ENCODE measurements around the gene CDH13.

Gene CDH13

DNA sequence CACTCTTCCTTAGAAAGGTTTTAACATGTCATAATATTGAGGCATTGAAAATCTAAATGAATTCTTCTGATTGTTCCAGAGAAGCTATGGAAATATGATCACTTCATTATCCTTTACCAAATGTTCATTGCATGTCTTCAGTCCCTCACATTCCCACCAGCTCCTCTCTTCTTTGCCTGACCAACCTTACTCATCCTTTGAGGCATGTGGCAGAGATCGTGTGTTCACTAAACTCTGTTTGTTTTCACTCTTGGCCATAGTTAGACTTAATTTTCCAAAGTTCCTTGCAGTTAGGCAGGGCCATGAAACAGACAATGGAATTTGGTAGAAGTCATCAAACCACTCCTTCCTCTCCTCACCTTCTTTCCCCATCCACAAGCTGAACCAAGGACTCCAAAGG, 914.5 kb downstream of the CDH13 start:
- DNase-seq (ENCODE audit: low read depth, low spot score): no peak
- Histone ChIP-seq H3K36me3 (ENCODE audit: insufficient read depth, low read length) (no peaks in the 10 kb centered on the region), H3K4me3 (no peak overlapping the region), H3K27ac (no peak overlapping the region), H3K9ac (ENCODE audit: insufficient read length) (no peak overlapping the region), H3K9me3 (ENCODE audit: low read depth, low read length) (no peaks in the 10 kb centered on the region)
- TF ChIP-seq POLR2AphosphoS5 (IDR thresholded peaks at IDR 0.05; ENCODE audit: borderline replicate concordance, low read depth, low read length): no peak
- TF ChIP-seq FOXP2 (optimal IDR thresholded peaks at IDR 0.05; ENCODE audit: control extremely low read depth, extremely low read length, insufficient read depth): no peak
- TF ChIP-seq EZH2 (IDR thresholded peaks at IDR 0.05): no peak

GRCh38 chr16:83542491-83542890, 915.7 kb downstream of the CDH13 start:
- H3K27ac ChIP-seq: no peak overlapping the region
- no peak for TF ChIP-seq FOXP2 (optimal IDR thresholded peaks at IDR 0.05; ENCODE audit: control extremely low read depth, extremely low read length, insufficient read depth)
- no peak for TF ChIP-seq EZH2 (IDR thresholded peaks at IDR 0.05)
- TF ChIP-seq POLR2AphosphoS5 (IDR thresholded peaks at IDR 0.05; ENCODE audit: borderline replicate concordance, low read depth, low read length): no peak
- no peaks in the 10 kb centered on the region for H3K9me3 ChIP-seq (ENCODE audit: low read depth, low read length)

GRCh38 chr16:83549316-83550182, 922.8 kb downstream of the CDH13 start:
- no peak for TF ChIP-seq POLR2AphosphoS5 (IDR thresholded peaks at IDR 0.05; ENCODE audit: borderline replicate concordance, low read depth, low read length)
- Histone ChIP-seq H3K4me3 (no peak overlapping the region), H3K27ac (no peak overlapping the region), H3K9ac (ENCODE audit: insufficient read length) (no peak overlapping the region), H3K9me3 (ENCODE audit: low read depth, low read length) (no peaks in the 10 kb centered on the region), H3K36me3 (ENCODE audit: insufficient read depth, low read length) (no peaks in the 10 kb centered on the region)
- DNase-seq (ENCODE audit: low read depth, low spot score): no peak

More at GRCh38 chr16:83542491-83542890, 915.7 kb downstream of the CDH13 start:
- no peak for DNase-seq (ENCODE audit: low read depth, low spot score)
- no peaks in the 10 kb centered on the region for H3K36me3 ChIP-seq (ENCODE audit: insufficient read depth, low read length)
- no peak overlapping the region for H3K9ac ChIP-seq (ENCODE audit: insufficient read length)
- H3K4me3 ChIP-seq: no peak overlapping the region

GRCh38 chr16:83550183-83550569, 923.4 kb downstream of the CDH13 start:
- no peak overlapping the region for H3K27ac ChIP-seq
- H3K36me3 ChIP-seq (ENCODE audit: insufficient read depth, low read length): no peaks in the 10 kb centered on the region
- DNase-seq (ENCODE audit: low read depth, low spot score): no peak
- H3K9me3 ChIP-seq (ENCODE audit: low read depth, low read length): no peaks in the 10 kb centered on the region
- H3K9ac ChIP-seq (ENCODE audit: insufficient read length): no peak overlapping the region
- H3K4me3 ChIP-seq: no peak overlapping the region
- TF ChIP-seq POLR2AphosphoS5 (IDR thresholded peaks at IDR 0.05; ENCODE audit: borderline replicate concordance, low read depth, low read length) (no peak), EZH2 (IDR thresholded peaks at IDR 0.05) (no peak), FOXP2 (optimal IDR thresholded peaks at IDR 0.05; ENCODE audit: control extremely low read depth, extremely low read length, insufficient read depth) (no peak)

DNA sequence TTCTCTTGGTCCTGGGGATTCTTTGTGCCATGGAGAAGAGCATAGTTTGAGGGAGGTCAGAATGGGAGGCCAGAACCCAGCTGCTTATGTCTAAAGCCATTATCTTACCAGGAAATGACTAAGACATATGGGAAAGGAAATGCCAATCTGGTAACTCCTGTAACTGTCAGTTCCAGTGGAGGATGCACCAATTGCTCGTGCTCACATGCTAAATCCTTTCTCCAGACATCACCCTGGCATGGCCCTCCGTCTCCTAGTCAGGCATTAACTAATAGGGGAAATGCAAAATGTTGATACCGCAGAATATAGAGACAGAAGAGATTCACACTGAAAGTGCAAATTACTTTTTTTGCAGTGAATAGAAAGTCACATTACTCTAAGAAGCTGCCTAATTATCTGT, 925.5 kb downstream of the CDH13 start:
- DNase-seq (ENCODE audit: low read depth, low spot score): no peak
- TF ChIP-seq POLR2AphosphoS5 (IDR thresholded peaks at IDR 0.05; ENCODE audit: borderline replicate concordance, low read depth, low read length) (no peak), EZH2 (IDR thresholded peaks at IDR 0.05) (no peak)
- H3K4me3 ChIP-seq: no peak overlapping the region
- H3K9ac ChIP-seq (ENCODE audit: insufficient read length): no peak overlapping the region
- H3K9me3 ChIP-seq (ENCODE audit: low read depth, low read length): no peaks in the 10 kb centered on the region
- no peaks in the 10 kb centered on the region for H3K36me3 ChIP-seq (ENCODE audit: insufficient read depth, low read length)
- no peak overlapping the region for H3K27ac ChIP-seq

- H3K9ac ChIP-seq (ENCODE audit: insufficient read length): no peak overlapping the region
- no peak overlapping the region for H3K27ac ChIP-seq
- H3K9me3 ChIP-seq (ENCODE audit: low read depth, low read length): no peaks in the 10 kb centered on the region
- no peak overlapping the region for H3K4me3 ChIP-seq
- no peak for DNase-seq (ENCODE audit: low read depth, low spot score)
- TF ChIP-seq EZH2 (IDR thresholded peaks at IDR 0.05) (no peak), FOXP2 (optimal IDR thresholded peaks at IDR 0.05; ENCODE audit: control extremely low read depth, extremely low read length, insufficient read depth) (no peak), POLR2AphosphoS5 (IDR thresholded peaks at IDR 0.05; ENCODE audit: borderline replicate concordance, low read depth, low read length) (no peak)
- no peaks in the 10 kb centered on the region for H3K36me3 ChIP-seq (ENCODE audit: insufficient read depth, low read length)
Measured at GRCh38 chr16:83552930-83553329, 926.2 kb downstream of the CDH13 start.

DNA sequence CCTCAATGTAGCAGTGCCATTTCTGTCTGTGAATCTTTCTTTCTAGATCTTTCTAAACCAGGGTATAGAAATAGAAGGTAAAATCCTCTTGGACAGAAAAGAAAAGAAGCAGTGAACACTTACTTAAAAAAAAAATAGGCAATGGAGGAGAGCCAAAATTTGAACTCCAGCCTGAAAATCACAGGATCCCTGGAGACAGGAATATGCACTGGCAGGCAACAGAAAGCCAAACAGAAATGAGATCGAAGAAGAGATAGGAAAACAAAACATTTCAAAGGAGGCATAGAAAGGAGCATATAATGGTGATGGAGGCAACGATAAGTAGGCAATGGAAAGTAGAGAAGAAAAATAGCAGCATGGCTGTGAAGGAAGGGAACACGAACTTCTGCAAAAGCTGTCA, 927.3 kb downstream of the CDH13 start:
- Histone ChIP-seq H3K9ac (ENCODE audit: insufficient read length) (no peak overlapping the region), H3K27ac (no peak overlapping the region), H3K4me3 (no peak overlapping the region), H3K36me3 (ENCODE audit: insufficient read depth, low read length) (no peaks in the 10 kb centered on the region), H3K9me3 (ENCODE audit: low read depth, low read length) (no peaks in the 10 kb centered on the region)
- no peak for DNase-seq (ENCODE audit: low read depth, low spot score)
- TF ChIP-seq POLR2AphosphoS5 (IDR thresholded peaks at IDR 0.05; ENCODE audit: borderline replicate concordance, low read depth, low read length): no peak
- no peak for TF ChIP-seq EZH2 (IDR thresholded peaks at IDR 0.05)
- no peak for TF ChIP-seq FOXP2 (optimal IDR thresholded peaks at IDR 0.05; ENCODE audit: control extremely low read depth, extremely low read length, insufficient read depth)

- H3K27ac ChIP-seq: no peak overlapping the region
- no peak overlapping the region for H3K9ac ChIP-seq (ENCODE audit: insufficient read length)
- no peaks in the 10 kb centered on the region for H3K36me3 ChIP-seq (ENCODE audit: insufficient read depth, low read length)
- no peak overlapping the region for H3K4me3 ChIP-seq
- DNase-seq (ENCODE audit: low read depth, low spot score): no peak
- TF ChIP-seq POLR2AphosphoS5 (IDR thresholded peaks at IDR 0.05; ENCODE audit: borderline replicate concordance, low read depth, low read length): no peak
- no peak for TF ChIP-seq FOXP2 (optimal IDR thresholded peaks at IDR 0.05; ENCODE audit: control extremely low read depth, extremely low read length, insufficient read depth)
- no peak for TF ChIP-seq EZH2 (IDR thresholded peaks at IDR 0.05)
- H3K9me3 ChIP-seq (ENCODE audit: low read depth, low read length): no peaks in the 10 kb centered on the region
Measured at GRCh38 chr16:83554540-83554939, 927.8 kb downstream of the CDH13 start.

DNA sequence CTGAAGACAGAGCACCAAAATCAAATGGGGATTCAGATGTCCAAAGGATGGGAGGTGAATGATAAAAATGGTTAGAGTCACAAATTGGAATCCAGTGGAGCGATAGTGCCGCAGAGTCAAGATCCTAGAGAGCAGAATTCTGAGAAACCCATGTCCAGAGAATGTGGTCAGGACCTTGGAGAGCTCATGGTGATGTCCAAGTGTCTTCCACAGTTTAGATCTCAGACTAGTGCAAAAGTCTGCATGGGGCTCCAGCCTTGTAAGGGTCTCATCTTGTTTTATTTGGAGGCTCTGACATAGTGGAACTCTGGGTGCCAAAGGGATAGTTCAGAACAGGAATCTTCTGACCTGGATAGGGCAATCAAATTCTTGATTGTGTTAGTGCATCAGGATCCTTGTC, 935.1 kb downstream of the CDH13 start:
- Histone ChIP-seq H3K9me3 (ENCODE audit: low read depth, low read length) (no peaks in the 10 kb centered on the region), H3K27ac (no peak overlapping the region), H3K9ac (ENCODE audit: insufficient read length) (no peak overlapping the region), H3K4me3 (no peak overlapping the region), H3K36me3 (ENCODE audit: insufficient read depth, low read length) (no peaks in the 10 kb centered on the region)
- TF ChIP-seq EZH2 (IDR thresholded peaks at IDR 0.05): no peak
- TF ChIP-seq POLR2AphosphoS5 (IDR thresholded peaks at IDR 0.05; ENCODE audit: borderline replicate concordance, low read depth, low read length): no peak
- TF ChIP-seq FOXP2 (optimal IDR thresholded peaks at IDR 0.05; ENCODE audit: control extremely low read depth, extremely low read length, insufficient read depth): no peak
- DNase-seq (ENCODE audit: low read depth, low spot score): no peak

Data from SK-N-MC (cell line).